CD14-positive monocyte (primary cell): Measurements from ENCODE around the gene GRID1. TPM values are rescaled to one million over a fixed set of nuclear protein-coding genes. Genes with fewer than 3 reads are reported as not detected.

Experiments used
- DNase-seq, 3 donors: peaks; one replicate each; pipeline ENCODE4 v3.0.0-alpha.2; 2011 to 2022
- H2AFZ ChIP-seq: 2 replicates; pipeline ENCODE4 v1.6.0; 2012; ENCODE audit warnings: mild to moderate bottlenecking, low read depth, low read length, inconsistent platforms; ENCODE audit not compliant: insufficient read depth, poor library complexity, severe bottlenecking
- H3K27ac ChIP-seq, 2 donors: 1 replicate in 1 of 2; 2 replicates in 1 of 2; pipeline ENCODE4 v1.5.1; 2012 to 2013; ENCODE audit warnings: low read length in 2 of 2, control low read depth in 1 of 2, inconsistent platforms in 1 of 2, low read depth in 1 of 2, mild to moderate bottlenecking in 1 of 2
- H3K27me3 ChIP-seq, 2 donors: one replicate each; pipeline versions ENCODE4 v1.6.0 to v1.6.1; 2011 to 2013; ENCODE audit warnings: low read length in 2 of 2; ENCODE audit not compliant: control insufficient read depth in 2 of 2, insufficient read depth in 2 of 2
- H3K36me3 ChIP-seq, 2 donors: replicated peaks in 1 of 2; 1 replicate in 1 of 2; 2 replicates in 1 of 2; pipeline versions ENCODE4 v1.5.1 to v1.6.1; 2012 to 2013; ENCODE audit warnings: low read length in 2 of 2, control low read depth in 1 of 2, inconsistent platforms in 1 of 2, mild to moderate bottlenecking in 1 of 2; ENCODE audit not compliant: insufficient read depth in 2 of 2, control insufficient read depth in 1 of 2
- H3K4me1 ChIP-seq, 2 donors: 1 replicate in 1 of 2; 2 replicates in 1 of 2; pipeline versions ENCODE4 v1.5.1 to v1.6.1; 2012 to 2013; ENCODE audit warnings: low read length in 2 of 2, control low read depth in 1 of 2, inconsistent platforms in 1 of 2, mild to moderate bottlenecking in 1 of 2, moderate library complexity in 1 of 2; ENCODE audit not compliant: insufficient read depth in 2 of 2, control insufficient read depth in 1 of 2
- H3K4me2 ChIP-seq: replicated peaks from 2 replicates; pipeline ENCODE3; 2012; ENCODE audit warnings: low read length, moderate library complexity, mild to moderate bottlenecking; ENCODE audit not compliant: poor library complexity, severe bottlenecking; ENCODE audit errors: extremely low read depth
- H3K4me3 ChIP-seq, 3 experiments: fragments of 200-600 bp in 1 of 3; sonication (generic) in 1 of 3; replicated peaks in 1 of 3; 1 replicate in 2 of 3; 2 replicates in 1 of 3; pipeline ENCODE4 v1.5.1; 2011 to 2013; ENCODE audit warnings: low read length in 3 of 3, mild to moderate bottlenecking in 3 of 3, control low read depth in 2 of 3, low read depth in 2 of 3, inconsistent platforms in 1 of 3, moderate library complexity in 1 of 3
- H3K79me2 ChIP-seq: 2 replicates; pipeline ENCODE4 v1.6.0; 2012; ENCODE audit warnings: mild to moderate bottlenecking, control low read depth, inconsistent platforms, low read length, moderate library complexity; ENCODE audit not compliant: insufficient read depth
- H3K9ac ChIP-seq: 2 replicates; pipeline ENCODE4 v1.6.0; 2017; ENCODE audit warnings: low read length, mild to moderate bottlenecking; ENCODE audit not compliant: insufficient read depth, poor library complexity, severe bottlenecking
- H3K9me3 ChIP-seq, 2 donors: replicated peaks in 1 of 2; 1 replicate in 1 of 2; 2 replicates in 1 of 2; pipeline versions ENCODE4 v1.5.1 to v1.6.1; 2012 to 2013; ENCODE audit warnings: low read length in 2 of 2, control low read depth in 1 of 2; ENCODE audit not compliant: control insufficient read depth in 1 of 2, insufficient read depth in 1 of 2
- H4K20me1 ChIP-seq: 2 replicates; pipeline ENCODE4 v1.6.0; 2012; ENCODE audit warnings: mild to moderate bottlenecking, low read length, control low read depth, moderate library complexity; ENCODE audit not compliant: insufficient read depth
- H3K27ac Mint-ChIP-seq, 7 donors: one replicate each; pipeline ENCODE4 v1.8.0; 2020; ENCODE audit warnings: mild to moderate bottlenecking in 7 of 7, mixed read lengths in 7 of 7, moderate library complexity in 6 of 7, inconsistent platforms in 2 of 7
- H3K27me3 Mint-ChIP-seq, 3 donors: one replicate each; pipeline ENCODE4 v1.8.0; 2021 to 2022; ENCODE audit warnings: low read depth in 3 of 3, mild to moderate bottlenecking in 3 of 3, mixed read lengths in 3 of 3, moderate library complexity in 3 of 3, inconsistent platforms in 1 of 3
- H3K36me3 Mint-ChIP-seq, 2 donors: one replicate each; pipeline ENCODE4 v1.8.0; 2020; ENCODE audit warnings: mixed read lengths in 2 of 2, inconsistent platforms in 1 of 2, mild to moderate bottlenecking in 1 of 2
- H3K4me1 Mint-ChIP-seq: one replicate; pipeline ENCODE4 v1.8.0; 2020; ENCODE audit warnings: mild to moderate bottlenecking, mixed read lengths
- H3K4me3 Mint-ChIP-seq, 2 donors: one replicate each; pipeline ENCODE4 v1.8.0; 2020; ENCODE audit warnings: mild to moderate bottlenecking in 2 of 2, mixed read lengths in 2 of 2, moderate library complexity in 1 of 2
- H3K9me3 Mint-ChIP-seq, 7 donors: one replicate each; pipeline ENCODE4 v1.8.0; 2020 to 2022; ENCODE audit warnings: mixed read lengths in 7 of 7, mild to moderate bottlenecking in 6 of 7, moderate library complexity in 6 of 7, inconsistent platforms in 2 of 7
- WGBS: methylation state at CpG from one replicate; pipeline ENCODE4 v1.1.5; 2013; ENCODE audit warnings: missing lambda C conversion rate; ENCODE audit not compliant: insufficient coverage; 5-methylcytosine and 5-hydroxymethylcytosine counted together
- intact Hi-C, 2 donors: fragments of 100-400 bp; cut with micrococcal nuclease; formaldehyde crosslinking; loops; one replicate each; pipeline versions ENCODE4 v1.15.0 to v1.15.1; 2023
- polyA plus RNA-seq, 3 donors: library from polyadenylated mRNA; depleted of rRNA in 1 of 3; unstranded in 2 of 3; stranded (reverse) in 1 of 3; fragments of 300-500 nt in 2 of 3; fragments of >200 nt in 1 of 3; fragmentation: Illumina TruSeq in 2 of 3; gene quantifications; 1 replicate in 2 of 3; 2 replicates in 1 of 3; pipeline ENCODE4 v1.2.3, GENCODE V29; 2012 to 2021
- TF ChIP-seq, protein P1 (sequence below): fragments of 200-600 bp; IDR thresholded peaks from one replicate; pipeline ENCODE4 v1.8.0; 2022; ENCODE audit warnings: antibody characterized with exemption, mild to moderate bottlenecking

The GRID1 gene
- polyA plus RNA-seq, 3 donors, result not detected

DNA sequence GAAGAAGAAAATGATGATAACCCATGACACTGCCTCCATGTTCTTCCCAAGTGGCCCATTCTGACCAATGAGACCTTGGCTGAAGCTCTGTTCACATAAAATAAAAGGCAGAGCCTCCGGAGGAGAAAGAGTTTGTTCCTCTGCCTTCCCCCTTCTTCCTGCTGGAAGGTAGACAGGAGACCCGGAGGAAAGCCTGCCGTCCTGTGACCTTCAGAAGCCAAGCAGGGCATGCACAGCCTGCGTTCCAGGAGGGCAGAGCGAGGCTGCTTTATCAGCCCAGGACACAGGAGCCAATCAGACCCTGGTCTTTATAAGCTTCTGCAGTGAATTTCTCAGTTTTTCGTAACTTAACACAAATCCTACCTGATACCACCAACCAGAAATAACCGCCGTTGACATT is 8.6 kb upstream of the GRID1 start:
- Mint-ChIP-seq H3K27ac (no peak overlapping the region), H3K4me3 (no peak overlapping the region)
- intact Hi-C loops, result loop anchor here (5.0 kb wide), 2 partner anchors 273 to 1833 kb away; no protein-coding TSS in a partner anchor

DNA sequence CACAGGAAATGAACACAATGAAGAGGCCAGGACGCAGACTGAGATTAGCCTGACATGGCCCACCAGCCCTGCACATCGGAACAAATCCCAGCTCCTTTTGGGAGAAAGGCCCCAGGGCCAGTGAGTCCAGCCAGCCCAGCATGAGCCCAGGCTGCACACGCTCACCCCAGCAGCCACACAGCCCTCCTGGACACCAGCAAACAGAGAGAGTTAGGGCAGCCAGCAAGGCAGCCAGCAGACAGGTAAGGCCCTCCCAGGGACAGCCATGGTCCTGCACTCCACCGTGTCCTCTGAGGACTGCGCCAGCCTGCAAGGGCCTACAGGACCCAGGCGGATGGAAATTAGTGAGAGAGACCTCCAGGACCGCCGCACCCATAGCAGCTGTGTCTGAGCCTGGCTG is 8.1 kb upstream of the GRID1 start:
- H3K27me3 ChIP-seq, result peaks cover 0 to 36% of the 10 kb centered on the region in 2 donors
- no peaks in the 10 kb centered on the region for H4K20me1 ChIP-seq
- no peak overlapping the region for H3K9ac ChIP-seq
- Mint-ChIP-seq H3K27me3 (peaks cover 37 to 67% (median 44%) of the 10 kb centered on the region in 3 donors), H3K4me3 (no peak overlapping the region), H3K4me1 (no peaks in the 10 kb centered on the region), H3K27ac (no peak overlapping the region), H3K36me3 (no peaks in the 10 kb centered on the region), H3K9me3 (peaks cover 0 to 3% (median 0%) of the 10 kb centered on the region in 7 donors)
- no peak for DNase-seq
- intact Hi-C loops, result loop anchor here (5.0 kb wide), 2 partner anchors 272 to 1832 kb away; no protein-coding TSS in a partner anchor
- no peak overlapping the region for H3K4me3 ChIP-seq
- peaks cover 3 to 4% of the 10 kb centered on the region in 2 donors for H3K4me1 ChIP-seq
- TF ChIP-seq, protein P1, sequence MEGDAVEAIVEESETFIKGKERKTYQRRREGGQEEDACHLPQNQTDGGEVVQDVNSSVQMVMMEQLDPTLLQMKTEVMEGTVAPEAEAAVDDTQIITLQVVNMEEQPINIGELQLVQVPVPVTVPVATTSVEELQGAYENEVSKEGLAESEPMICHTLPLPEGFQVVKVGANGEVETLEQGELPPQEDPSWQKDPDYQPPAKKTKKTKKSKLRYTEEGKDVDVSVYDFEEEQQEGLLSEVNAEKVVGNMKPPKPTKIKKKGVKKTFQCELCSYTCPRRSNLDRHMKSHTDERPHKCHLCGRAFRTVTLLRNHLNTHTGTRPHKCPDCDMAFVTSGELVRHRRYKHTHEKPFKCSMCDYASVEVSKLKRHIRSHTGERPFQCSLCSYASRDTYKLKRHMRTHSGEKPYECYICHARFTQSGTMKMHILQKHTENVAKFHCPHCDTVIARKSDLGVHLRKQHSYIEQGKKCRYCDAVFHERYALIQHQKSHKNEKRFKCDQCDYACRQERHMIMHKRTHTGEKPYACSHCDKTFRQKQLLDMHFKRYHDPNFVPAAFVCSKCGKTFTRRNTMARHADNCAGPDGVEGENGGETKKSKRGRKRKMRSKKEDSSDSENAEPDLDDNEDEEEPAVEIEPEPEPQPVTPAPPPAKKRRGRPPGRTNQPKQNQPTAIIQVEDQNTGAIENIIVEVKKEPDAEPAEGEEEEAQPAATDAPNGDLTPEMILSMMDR, result no peak
- H2AFZ ChIP-seq, result no peak overlapping the region
- H3K36me3 ChIP-seq, result no peaks in the 10 kb centered on the region
- H3K4me2 ChIP-seq, result no peak overlapping the region
- no peaks in the 10 kb centered on the region for H3K79me2 ChIP-seq
- no peaks in the 10 kb centered on the region for H3K9me3 ChIP-seq
- H3K27ac ChIP-seq, result no peak overlapping the region
- WGBS, result 68% methylated on average over 5 of the region's 8 CpGs

More for the DNA sequence above, 8.6 kb upstream of the GRID1 start:
- Histone ChIP-seq H3K36me3 (no peaks in the 10 kb centered on the region), H3K4me3 (no peak overlapping the region), H3K27ac (no peak overlapping the region), H3K4me1 (peaks cover 3 to 4% of the 10 kb centered on the region in 2 donors), H4K20me1 (no peaks in the 10 kb centered on the region), H3K4me2 (no peak overlapping the region), H3K27me3 (peaks cover 0 to 30% of the 10 kb centered on the region in 2 donors), H3K79me2 (no peaks in the 10 kb centered on the region), H3K9ac (no peak overlapping the region), H2AFZ (no peak overlapping the region), H3K9me3 (no peaks in the 10 kb centered on the region)
- Mint-ChIP-seq H3K36me3 (no peaks in the 10 kb centered on the region), H3K4me1 (no peaks in the 10 kb centered on the region), H3K27me3 (peaks cover 36 to 63% (median 39%) of the 10 kb centered on the region in 3 donors), H3K9me3 (peaks cover 0 to 3% (median 0%) of the 10 kb centered on the region in 7 donors)
- DNase-seq, result no peak
- 77% methylated on average over 4 of the region's 8 CpGs for WGBS
- TF ChIP-seq, protein P1, result no peak
